GM18861 (cell line): ENCODE results near the gene OASL.
A peak's percentile ranks its signal among the peaks of the same experiment; 100 is the strongest.
"Not testable (repeated sequence)": the region's sequence is repeated elsewhere in the genome, so short reads cannot be mapped to it uniquely, and the experiment has no call there.

Experiments
- ATAC-seq: cut with Tn5 transposase; IDR thresholded peaks from one replicate; pipeline ENCODE4 v1.9.1; 2021; ENCODE audit not compliant: unreplicated experiment

Gene OASL, protein sequence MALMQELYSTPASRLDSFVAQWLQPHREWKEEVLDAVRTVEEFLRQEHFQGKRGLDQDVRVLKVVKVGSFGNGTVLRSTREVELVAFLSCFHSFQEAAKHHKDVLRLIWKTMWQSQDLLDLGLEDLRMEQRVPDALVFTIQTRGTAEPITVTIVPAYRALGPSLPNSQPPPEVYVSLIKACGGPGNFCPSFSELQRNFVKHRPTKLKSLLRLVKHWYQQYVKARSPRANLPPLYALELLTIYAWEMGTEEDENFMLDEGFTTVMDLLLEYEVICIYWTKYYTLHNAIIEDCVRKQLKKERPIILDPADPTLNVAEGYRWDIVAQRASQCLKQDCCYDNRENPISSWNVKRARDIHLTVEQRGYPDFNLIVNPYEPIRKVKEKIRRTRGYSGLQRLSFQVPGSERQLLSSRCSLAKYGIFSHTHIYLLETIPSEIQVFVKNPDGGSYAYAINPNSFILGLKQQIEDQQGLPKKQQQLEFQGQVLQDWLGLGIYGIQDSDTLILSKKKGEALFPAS

DNA sequence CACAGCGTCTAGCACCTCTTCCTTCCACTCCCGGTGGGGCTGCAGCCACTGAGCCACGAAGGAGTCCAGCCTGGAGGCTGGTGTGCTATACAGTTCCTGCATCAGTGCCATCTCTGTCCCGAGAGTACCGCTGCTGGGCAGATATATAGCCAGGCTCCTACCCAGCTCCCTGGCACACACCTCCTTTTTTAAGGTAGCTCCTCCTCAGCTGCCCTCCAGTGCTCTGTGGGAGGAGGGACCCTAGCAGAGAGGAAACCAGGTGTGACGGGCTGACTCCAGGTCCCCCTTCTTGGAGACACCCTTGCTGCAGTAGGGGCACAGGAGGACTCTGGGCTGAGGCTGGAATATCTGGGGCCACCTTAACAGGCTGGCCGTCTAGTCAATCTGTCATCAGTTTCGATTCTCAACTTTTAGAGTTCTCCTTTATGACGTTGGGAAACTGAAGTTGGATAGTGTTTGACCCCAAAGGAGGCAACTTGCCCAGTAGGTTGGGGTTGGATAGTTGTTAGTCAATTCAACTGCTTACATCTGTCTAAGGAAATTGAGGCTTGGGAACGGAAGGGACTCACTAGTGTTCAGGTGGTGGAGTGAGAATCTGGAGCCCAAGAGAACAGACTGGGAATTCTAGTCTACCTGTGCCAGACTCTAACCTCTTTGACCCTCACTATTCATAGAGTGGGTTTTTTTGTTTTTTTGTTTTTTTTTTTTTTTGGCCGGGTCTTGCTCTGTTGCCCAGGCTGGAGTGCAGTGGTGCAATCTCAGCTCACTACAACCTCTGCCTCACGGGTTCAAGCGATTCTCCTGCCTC lies at the start of gene OASL:
TSS of gene OASL (minus strand) at position 386 of the 808 bp plus-strand sequence. CDS start at position 111, 275 bp downstream.
- ATAC-seq: peak; percentile 52

- ATAC-seq: no peak
Measured at GRCh38 chr12:121088195-121088585, 49.1 kb upstream of the OASL start.

GRCh38 chr12:121087467-121088194 lies 48.6 kb upstream of the OASL start:
- ATAC-seq: no peak

- no peak for ATAC-seq
Measured at GRCh38 chr12:121086781-121087295, 47.8 kb upstream of the OASL start.

DNA sequence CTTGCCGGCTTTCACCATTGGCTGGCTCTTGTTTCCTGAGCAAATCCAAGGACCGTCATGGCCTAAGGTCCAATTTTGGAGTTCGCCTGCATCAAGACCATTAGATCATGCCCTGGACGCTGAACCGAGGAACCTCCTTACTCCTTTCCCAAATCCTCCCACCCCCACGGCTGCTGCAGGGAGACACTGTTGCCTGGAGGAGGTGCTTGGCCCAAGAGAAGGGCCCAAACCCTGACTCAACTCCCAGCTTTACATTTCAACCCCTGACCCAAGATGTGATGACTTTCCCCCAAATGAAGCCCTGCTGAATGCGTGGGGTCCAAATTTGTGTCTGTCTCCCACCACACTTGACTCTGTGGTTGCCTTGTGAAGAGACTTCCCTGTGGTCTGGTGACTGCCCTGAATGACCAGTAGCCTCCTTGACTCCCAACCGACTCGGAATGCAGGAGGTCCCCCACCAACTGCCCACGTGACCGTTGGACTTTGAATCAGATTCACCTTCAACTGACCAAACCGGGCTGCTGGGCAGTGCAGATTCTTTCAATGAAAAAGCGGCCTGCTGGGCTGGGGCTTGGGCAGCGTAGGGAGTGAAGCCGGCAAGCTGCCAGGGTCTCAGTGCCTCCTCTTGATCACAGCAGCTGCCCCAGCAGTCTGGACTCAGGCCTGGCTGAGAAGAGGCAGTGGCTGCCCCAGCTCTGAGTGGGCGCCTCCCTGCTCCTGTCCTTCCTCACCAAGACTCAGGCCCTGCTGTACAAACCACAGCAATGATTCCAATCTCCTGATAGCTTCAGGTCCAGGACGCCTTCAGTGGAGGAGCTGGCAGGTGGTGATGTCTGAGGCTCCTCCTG lies 46.7 kb upstream of the OASL start:
- ATAC-seq: no peak

DNA sequence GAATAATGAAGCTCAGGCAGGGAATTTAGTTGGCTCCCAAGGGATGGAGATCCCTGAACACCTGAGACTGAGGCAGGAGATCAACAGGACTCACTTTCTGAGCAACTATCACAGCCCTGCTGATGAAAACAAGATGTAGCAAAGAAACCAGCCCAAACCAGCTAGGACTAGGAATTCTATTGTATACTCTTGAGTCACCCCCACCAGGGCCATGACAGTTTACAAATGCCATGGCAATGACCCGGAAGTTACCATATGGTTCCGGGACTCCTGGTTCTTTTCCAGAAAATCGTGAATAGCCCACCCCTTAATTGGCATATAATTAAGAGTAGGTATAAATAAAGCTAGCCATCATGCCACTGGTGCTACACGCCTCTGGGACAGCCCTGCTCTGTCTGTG lies 46.0 kb upstream of the OASL start:
- no peak for ATAC-seq

DNA sequence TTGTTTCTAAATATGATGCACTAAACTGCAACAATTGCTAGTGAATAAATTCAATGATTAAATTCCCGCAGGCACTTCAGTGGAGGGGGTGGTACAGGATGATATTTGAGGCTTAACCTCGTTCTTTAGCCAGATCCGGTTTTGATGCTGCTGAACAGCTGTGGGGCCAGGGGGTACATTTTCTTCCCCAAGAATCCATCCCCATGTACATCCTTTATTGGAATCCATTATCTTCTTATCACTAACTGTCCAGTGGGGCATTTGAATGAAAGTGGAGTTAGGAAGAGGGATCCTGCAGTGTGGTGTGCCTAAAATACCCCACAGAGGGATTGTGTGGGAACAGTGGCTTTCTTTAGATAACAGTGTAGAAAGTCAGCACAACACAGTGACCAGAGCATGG lies 45.2 kb upstream of the OASL start:
- no peak for ATAC-seq

DNA sequence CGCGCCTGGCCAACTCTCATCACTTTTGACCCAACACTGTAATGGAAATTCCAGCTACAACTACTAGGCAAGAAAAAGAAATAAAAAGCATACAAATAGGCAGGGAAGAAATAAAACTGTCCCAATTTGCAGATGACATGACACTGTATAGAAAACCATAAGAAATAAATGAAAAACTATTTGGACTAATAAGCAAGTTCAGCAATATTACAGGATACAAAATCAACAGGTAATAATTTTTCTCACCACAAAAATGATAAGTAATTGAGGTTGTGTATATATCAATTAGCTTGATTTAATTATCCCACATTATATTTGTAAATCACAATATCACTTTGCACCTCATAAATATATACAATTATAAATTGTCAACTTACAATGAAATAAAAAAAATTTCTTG lies 41.9 kb upstream of the OASL start:
- no peak for ATAC-seq

GRCh38 chr12:121079736-121080272 lies 40.8 kb upstream of the OASL start:
- no peak for ATAC-seq

DNA sequence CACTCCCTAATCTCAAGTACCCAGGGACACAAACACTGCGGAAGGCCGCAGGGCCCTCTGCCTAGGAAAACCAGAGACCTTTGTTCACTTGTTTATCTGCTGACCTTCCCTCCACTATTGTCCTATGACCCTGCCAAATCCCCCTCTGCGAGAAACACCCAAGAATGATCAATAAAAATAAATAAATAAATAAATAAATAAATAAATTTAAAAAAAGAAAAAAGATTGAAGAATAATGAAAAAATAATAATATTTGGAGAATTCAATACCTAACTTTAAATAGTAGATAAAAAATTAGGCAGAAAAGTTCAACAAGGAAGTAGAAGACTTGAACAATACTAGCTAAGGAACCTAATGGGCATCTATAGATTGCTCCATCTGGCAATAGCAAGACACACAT lies 38.4 kb upstream of the OASL start:
- ATAC-seq: not testable (repeated sequence)

DNA sequence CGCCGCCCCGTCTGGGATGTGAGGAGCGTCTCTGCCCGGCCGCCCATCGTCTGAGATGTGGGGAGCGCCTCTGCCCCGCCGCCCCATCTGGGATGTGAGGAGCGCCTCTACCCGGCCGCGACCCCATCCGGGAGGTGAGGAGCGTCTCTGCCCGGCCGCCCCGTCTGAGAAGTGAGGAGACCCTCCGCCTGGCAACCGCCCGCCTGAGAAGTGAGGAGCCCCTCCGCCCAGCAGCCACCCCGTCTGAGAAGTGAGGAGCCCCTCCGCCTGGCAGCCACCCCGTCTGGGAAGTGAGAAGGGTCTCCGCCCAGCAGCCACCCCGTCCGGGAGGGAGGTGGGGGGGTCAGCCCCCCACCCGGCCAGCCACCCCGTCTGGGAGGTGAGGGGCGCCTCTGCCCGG lies 36.9 kb upstream of the OASL start:
- ATAC-seq: not testable (repeated sequence)

GRCh38 chr12:121072147-121072546 lies 33.1 kb upstream of the OASL start:
- no peak for ATAC-seq

GRCh38 chr12:121069206-121069605 lies 30.2 kb upstream of the OASL start:
- no peak for ATAC-seq

DNA sequence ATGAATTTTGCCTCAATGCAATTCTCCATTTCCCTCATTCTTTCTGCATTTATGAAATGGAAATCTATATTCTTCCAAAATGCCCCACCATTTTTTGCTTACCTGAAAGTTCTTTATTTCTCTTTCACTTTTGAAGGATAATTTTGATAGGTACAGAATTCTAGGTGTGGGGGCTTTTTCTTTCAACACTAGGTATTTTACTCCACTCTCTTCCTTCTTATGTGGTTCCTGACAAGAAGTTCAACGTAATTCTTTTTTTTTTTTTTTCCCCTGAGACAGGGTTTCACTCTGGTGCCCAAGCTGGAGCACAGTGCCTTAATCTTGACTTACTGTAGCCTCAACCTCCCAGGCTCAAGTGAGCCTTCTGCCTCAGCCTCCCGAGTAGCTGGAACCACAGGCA lies 26.3 kb upstream of the OASL start:
- ATAC-seq: no peak

DNA sequence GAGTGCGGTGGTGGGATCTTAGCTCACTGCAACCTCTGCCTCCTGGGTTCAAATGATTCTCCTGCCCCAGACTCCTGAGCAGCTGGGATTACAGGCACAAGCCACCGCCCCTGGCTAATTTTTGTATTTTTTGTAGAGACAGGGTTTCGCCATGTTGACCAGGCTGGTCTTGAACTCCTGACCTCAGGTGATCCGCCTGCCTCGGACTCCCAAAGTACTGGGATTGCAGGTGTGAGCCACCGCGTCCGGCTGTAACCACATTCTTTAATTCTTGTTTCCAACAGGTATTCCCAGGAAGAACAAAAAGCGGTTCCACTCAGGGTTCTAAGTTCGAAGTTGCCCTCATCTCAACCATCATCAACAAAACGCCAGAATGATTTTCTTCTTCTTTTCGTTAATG lies 25.5 kb upstream of the OASL start:
- not testable (repeated sequence) for ATAC-seq

DNA sequence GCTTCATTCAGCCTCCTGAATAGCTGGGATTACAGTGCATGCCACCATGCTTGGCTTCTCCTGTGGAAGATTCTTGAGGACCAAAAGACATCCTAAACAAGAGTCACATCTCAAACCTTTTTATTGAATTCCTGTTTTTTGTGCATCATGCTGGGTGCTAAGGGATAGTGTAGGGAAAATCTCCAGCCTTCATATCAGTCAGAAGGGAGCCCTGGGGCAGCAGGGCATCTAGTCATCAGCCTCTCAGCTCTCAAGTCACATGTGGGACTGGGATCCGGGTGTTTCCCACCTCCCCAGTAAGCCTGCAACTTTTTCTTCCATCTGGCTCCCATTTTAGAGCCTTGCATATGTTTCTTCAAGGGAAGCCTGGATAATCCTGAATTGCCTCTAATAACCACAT lies 25.1 kb upstream of the OASL start:
- no peak for ATAC-seq

DNA sequence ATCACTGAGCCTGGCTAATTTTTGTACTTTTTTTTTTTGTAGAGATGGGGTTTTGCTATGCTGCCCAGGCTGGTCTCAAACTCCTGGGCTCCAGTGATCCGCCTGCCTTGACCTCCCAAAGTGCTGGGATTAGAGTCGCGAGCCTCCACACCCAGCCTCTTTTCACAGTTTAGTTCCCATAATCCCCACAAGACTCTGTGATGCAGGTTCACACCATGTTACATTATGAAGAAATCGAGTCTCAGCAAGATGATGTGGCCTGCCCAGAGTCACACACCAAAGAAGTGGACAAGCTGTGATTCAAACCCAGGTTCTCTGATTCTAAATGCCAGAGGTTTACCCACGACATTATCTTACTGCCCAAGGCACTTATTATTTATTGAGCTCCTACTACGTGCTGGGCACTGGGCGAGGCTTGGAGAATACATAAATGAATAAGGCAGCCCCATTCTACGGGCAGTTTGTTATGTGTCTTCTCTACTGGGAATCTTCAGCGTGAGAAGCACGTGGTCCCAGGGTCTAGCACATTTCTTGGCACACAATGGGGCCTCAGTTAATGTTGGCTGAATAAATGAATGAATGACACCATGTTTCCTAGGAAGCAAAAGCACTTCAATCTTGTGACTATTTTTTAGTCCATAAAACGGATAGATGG lies 23.5 kb upstream of the OASL start:
- no peak for ATAC-seq

- ATAC-seq: no peak
Measured at GRCh38 chr12:121061831-121062230, 22.8 kb upstream of the OASL start.
